GM19023 (cell line): ENCODE measurements around the gene ARID1B.
"Not testable (repeated sequence)": the region's sequence is repeated elsewhere in the genome, so short reads cannot be mapped to it uniquely, and the experiment has no call there.

Source experiments
- ATAC-seq: cut with Tn5 transposase; IDR thresholded peaks from one replicate; pipeline ENCODE4 v1.9.1; 2021; ENCODE audit warnings: mild to moderate bottlenecking, moderate library complexity; ENCODE audit not compliant: unreplicated experiment

The ARID1B gene

DNA sequence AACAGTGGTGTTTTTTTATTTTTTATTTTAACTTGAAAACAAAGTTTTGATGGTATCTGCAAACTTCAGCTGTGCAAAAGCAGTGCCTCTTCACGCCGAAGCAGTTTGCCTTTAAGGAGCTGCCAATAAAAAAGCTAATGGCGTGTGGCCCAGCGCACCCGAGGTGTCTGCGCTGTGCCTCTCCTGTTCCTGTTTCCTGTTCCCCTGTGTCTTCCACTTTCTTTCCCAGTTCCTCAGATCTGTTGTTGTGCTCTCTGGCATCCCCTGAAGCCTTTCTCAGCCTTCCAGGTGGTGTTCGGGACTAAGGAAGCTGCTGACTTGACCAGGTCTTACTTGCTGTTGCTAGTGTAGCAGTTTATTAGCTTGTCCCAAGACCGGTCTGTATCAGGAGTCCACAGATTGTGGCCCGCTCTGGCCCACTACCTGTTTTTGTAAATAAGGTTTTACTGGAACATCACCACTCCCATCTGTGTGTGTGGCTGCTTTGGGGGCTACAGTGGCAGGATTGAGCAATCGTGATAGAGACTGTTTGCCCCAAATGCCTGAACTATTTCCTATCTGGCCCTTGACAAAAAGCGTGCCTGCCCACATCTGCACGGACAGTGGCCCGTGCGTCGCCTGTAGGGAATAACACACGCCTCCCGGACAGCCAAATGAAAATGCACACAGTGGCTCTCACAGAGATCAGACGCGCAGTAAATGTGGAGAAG is 367.8 kb downstream of the ARID1B start:
- no peak for ATAC-seq

DNA sequence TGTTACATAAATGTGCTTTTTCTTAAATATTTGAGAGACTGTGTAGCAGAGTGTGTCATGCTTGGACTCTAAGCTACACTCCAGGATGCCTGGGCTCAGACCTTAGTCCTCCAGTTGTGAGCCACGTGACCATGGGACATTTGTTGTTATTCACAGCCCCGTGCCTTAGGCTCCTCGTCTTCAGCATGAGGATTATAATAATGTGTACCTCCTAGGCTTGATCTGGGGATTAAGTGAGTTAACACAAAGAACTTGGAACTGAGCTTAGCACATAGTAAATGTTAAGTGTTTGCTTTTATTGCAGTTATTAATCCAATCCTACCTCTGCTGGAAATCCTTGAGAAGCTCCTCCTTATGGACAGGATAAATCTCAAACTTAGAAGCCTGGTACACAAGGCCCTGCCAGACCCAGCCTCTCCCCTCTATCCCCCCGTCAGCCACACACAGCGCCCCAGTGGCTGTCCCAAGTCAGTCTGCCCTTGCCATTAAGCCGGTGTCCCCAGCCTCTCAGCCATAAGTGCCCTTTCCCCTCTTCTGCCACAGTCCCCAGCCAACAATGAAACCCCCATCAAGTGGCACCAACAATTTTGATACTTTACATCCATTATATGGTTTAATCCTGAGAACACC is 368.6 kb downstream of the ARID1B start:
- no peak for ATAC-seq

- ATAC-seq = not testable (repeated sequence)
Measured at GRCh38 chr6:157147054-157148026, 370.2 kb downstream of the ARID1B start.

- no peak for ATAC-seq
Measured at GRCh38 chr6:157148391-157149323, 371.5 kb downstream of the ARID1B start.

DNA sequence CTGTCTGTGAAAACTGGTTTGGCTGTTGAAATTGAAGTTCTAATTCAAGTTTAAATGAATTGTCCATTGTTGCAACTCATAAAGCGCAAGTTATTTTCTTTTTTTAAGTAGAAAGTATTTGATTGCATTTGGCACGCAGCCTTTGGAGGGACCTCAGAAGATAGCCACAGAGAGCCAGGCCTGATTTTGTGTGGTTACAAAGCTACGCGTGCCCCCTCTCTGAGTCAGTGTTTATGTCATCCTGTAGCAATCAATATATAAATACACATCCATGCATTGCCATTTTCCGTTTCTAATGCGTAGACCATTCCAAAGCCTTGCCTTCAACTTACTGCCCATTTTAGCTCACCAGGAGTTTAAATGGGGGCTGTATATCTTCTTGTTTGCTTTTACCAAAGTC is 372.9 kb downstream of the ARID1B start:
- ATAC-seq = no peak

GRCh38 chr6:157151029-157151428 is 373.9 kb downstream of the ARID1B start:
- ATAC-seq = no peak

GRCh38 chr6:157151989-157152388 is 374.8 kb downstream of the ARID1B start:
- no peak for ATAC-seq

DNA sequence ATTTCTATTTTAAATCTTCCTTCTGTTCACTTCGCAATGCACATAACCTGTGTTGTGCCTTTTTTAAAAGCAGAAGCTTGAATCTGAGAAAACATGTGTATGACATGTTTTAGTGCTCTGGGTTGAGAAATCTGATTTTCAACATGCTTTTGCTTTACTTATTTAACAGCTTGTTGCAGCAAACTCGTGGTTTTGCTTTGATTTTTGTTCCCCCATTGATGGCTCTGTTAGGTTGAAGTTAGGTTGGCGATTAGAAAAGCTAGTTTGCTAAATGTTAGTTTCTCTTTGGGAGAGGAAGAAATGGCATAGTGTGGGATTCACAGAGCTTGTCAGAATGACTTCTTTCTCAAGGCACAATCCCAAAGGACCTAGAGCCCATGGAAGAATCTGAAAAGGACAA is 375.4 kb downstream of the ARID1B start:
- ATAC-seq = no peak

- no peak for ATAC-seq
Measured at GRCh38 chr6:157155804-157156203, 378.6 kb downstream of the ARID1B start.

DNA sequence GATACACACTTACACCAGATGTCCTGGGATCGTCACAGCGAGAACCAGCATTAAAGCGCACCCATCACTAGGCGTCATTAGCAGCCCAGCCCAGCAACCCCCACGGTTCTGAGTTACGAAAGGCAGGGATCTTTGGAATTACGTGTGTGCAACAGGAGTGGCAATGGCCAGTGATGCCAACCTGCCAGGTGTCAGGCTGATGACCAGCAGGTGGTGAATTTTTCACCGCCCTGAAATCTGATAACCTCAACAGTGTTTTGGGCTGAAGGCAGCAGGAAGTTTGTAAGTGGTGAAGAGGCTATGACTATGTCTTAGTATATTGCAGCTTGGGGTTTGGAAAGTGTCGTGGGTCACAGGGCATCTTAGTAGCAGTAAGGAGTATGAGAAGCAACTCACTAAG is 380.1 kb downstream of the ARID1B start:
- no peak for ATAC-seq

GRCh38 chr6:157158456-157158855 is 381.3 kb downstream of the ARID1B start:
- ATAC-seq = no peak

DNA sequence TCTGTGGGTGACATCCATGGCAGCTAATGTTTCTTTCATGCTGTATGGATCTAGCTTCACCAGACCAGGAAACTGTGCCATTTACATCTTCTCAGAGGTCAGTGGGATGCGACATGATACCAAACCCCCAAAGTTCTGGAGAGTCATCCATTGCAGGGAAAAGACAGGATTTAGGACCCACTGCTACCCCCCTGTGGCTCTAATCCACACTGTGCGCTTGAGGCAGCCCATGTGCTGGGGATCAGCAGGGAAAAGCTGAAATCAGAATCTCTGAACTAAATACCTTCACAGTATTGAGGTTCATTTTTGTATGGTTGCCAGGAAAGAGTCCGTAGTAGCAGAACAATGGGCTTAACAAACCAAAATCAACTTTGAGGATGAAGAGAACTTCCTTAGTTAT is 381.7 kb downstream of the ARID1B start:
- ATAC-seq = no peak

DNA sequence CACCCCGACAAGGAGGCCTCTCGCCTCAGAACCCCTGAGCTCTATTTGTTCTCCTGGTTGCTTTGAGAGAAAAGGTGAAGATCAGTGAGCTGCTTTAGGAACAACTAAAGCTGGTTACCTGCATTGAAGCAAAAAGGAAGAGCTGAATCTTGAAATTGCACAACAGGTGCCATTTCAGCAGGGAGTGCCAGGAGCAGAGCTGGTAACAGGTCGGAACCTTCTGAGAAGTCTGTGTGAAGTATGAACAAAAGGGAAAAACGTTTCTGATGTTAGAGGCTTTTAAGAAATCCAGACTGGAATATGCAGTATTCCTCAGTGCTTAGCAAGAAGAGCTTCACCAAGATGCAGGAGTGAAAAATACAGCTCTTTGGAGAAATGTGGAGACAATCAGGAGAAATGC is 382.2 kb downstream of the ARID1B start:
- no peak for ATAC-seq

DNA sequence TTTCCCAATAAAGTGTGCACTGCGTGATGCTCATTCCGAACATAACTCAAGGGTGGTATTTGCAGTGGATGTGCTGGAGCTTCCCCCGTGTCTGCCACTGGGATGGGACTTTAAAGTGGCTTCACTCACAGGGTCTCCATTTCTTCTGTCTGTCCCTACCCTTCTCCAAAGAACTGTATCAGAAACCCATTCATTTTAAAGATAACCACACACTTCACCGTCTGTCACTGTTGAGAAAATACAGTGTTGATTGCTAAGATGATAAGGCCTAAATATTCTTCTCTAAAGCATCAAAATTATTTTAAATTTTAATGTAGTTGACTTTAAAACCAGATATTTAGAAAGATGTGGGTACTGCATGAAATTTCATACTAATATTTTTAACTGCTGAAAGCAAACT is 384.7 kb downstream of the ARID1B start:
- no peak for ATAC-seq

- ATAC-seq = no peak
Measured at GRCh38 chr6:157162766-157163433, 385.7 kb downstream of the ARID1B start.

DNA sequence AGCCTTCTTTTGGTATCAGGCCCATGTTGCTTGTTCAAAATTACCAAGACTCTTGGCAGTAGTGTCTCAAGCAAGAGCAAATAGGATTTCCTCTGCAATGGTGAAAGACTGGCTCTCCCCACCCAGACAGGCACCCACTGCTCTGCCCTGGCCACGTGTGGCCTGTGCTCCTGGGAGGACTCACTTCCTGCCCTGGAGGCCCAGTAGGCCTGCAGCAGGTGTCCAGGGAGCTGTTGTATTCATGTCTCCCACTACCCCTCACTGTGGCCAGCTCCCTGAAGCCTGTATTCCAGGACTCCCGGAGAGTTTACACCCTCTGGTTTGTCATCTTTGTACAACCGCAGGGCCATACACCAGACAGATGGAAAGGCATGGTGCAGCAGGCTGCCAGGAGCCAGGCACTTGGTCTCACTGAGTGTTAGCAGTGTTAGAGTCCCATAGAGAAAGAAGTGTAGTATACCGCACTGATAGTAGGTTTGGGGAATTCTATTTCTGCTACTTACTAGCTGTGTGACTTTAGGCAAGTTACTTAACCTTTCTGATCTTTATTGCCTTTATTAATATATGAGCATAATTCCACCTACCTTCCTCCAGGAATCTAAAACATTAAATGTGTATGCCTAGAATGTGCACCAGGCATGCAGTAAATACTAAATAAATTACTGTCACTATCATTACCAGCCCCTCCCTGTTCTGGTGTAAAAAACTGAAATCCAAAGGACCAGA is 386.4 kb downstream of the ARID1B start:
- no peak for ATAC-seq

- ATAC-seq = no peak
Measured at GRCh38 chr6:157164972-157165371, 387.8 kb downstream of the ARID1B start.

- ATAC-seq = no peak
Measured at GRCh38 chr6:157166784-157167183, 389.6 kb downstream of the ARID1B start.

DNA sequence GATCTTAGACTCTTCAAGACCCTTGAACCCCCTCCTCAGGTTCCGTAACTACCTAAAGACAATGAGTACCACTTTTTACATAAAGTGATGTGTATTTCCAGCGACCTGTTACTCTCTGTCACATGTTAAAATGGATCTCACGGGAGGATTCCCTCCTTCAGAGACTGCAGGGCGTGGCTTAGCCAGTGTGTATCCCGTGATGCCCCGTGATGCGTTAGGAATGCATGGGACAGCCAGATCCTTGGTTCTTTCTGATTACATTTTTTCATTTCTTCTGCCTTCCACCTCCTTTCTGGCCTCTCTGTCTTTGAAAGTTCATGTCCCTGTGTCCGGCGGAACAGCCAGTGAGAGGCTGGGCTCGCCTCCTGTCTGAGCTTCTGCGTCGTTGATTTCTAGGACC is 390.7 kb downstream of the ARID1B start:
- no peak for ATAC-seq
